Stimulated activated CD4-positive, alpha-beta T cell treated with anti-CD3 and anti-CD28 coated beads, Interleukin-4, amount 100 ng/mL, for 1 hour (primary cell): ENCODE results near the gene MED9.

Experiments used
- DNase-seq: peaks from one replicate; pipeline ENCODE4 v3.0.0-alpha.2; 2020

The MED9 gene

GRCh38 chr17:17492571-17492970 is 15.8 kb downstream of the MED9 start:
- DNase-seq, result no peak

- DNase-seq, result no peak
Observed at GRCh38 chr17:17493249-17493985, 16.6 kb downstream of the MED9 start.

- DNase-seq, result no peak
Observed at GRCh38 chr17:17493986-17494466, 17.2 kb downstream of the MED9 start.

- DNase-seq, result no peak
Observed at GRCh38 chr17:17494499-17494869, 17.7 kb downstream of the MED9 start.

GRCh38 chr17:17494870-17495535 is 18.2 kb downstream of the MED9 start:
- peak; percentile 24 for DNase-seq

GRCh38 chr17:17495536-17496188 is 18.9 kb downstream of the MED9 start:
- peak; percentile 15 for DNase-seq

- peak; percentile 79 for DNase-seq
Observed at GRCh38 chr17:17496189-17497064, 19.6 kb downstream of the MED9 start, which contains the start of gene RASD1. Gene RASD1 (minus strand): TSS chr17:17496395. CDS start chr17:17496181, 214 bp downstream.

GRCh38 chr17:17497065-17497844 is 20.5 kb downstream of the MED9 start:
- no peak for DNase-seq

GRCh38 chr17:17497845-17498520 is 21.2 kb downstream of the MED9 start:
- no peak for DNase-seq

GRCh38 chr17:17498606-17499301 is 22.0 kb downstream of the MED9 start:
- no peak for DNase-seq

- DNase-seq, result no peak
Observed at GRCh38 chr17:17499402-17500145, 22.8 kb downstream of the MED9 start.

GRCh38 chr17:17500999-17501605 is 24.3 kb downstream of the MED9 start:
- no peak for DNase-seq

- DNase-seq, result no peak
Observed at GRCh38 chr17:17502741-17503565, 26.2 kb downstream of the MED9 start.

- no peak for DNase-seq
Observed at GRCh38 chr17:17503566-17504130, 26.8 kb downstream of the MED9 start.

- no peak for DNase-seq
Observed at GRCh38 chr17:17504341-17505140, 27.7 kb downstream of the MED9 start.

GRCh38 chr17:17505151-17505550 is 28.4 kb downstream of the MED9 start:
- DNase-seq, result no peak

- no peak for DNase-seq
Observed at GRCh38 chr17:17505610-17506171, 28.9 kb downstream of the MED9 start.
